Mononuclear cell (primary cell): Measurements from ENCODE around the gene CST8. TPM values are rescaled to one million over a fixed set of nuclear protein-coding genes. Genes with fewer than 3 reads are reported as not detected.

Experiments
- H3K27me3 ChIP-seq: 2 replicates; pipeline ENCODE4 v1.6.0; 2011; ENCODE audit warnings: low read length, control low read depth; ENCODE audit not compliant: insufficient read depth
- H3K4me1 ChIP-seq: 2 replicates; pipeline ENCODE4 v1.5.1; 2011; ENCODE audit warnings: mild to moderate bottlenecking, low read length, control low read depth; ENCODE audit not compliant: insufficient read depth
- H3K4me3 ChIP-seq: 2 replicates; pipeline ENCODE4 v1.5.1; 2011; ENCODE audit warnings: mild to moderate bottlenecking, low read length, moderate library complexity
- H3K9me3 ChIP-seq: 2 replicates; pipeline ENCODE4 v1.5.1; 2011; ENCODE audit warnings: low read depth, mild to moderate bottlenecking, control low read depth, low read length
- total RNA-seq: library from RNA; depleted of rRNA; stranded (reverse); fragments of >200 nt; gene quantifications from one replicate; pipeline ENCODE4 v1.2.3, GENCODE V29; 2012

The CST8 gene, protein sequence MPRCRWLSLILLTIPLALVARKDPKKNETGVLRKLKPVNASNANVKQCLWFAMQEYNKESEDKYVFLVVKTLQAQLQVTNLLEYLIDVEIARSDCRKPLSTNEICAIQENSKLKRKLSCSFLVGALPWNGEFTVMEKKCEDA
- total RNA-seq, result not detected

DNA sequence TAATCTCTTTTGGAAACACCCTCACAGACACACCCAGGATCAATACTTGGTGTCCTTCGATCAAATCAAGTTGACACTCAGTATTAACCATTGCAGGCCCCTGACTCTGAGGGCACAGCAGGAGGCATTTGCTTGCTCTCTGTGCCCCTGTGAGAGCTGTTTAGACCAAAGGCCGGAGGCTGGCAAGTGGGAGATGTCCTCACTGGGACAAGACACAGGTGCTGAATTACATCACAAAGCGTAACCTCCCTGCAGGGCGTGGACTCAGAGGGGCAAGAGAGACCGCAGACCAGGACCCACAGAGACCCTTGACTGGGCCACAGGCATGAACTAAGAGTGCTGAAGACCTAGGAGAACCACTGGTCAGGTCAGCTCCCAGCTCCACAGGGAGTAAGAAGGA, at the start of gene CST8:
TSS of gene CST8 (plus strand) at position 301 of the 400 bp plus-strand sequence. CDS start 551 bp downstream, outside the sequence.
- Histone ChIP-seq H3K4me3 (no peak within 1 kb of the TSS), H3K9me3 (no peaks in the 10 kb centered on the region), H3K4me1 (no peaks in the 10 kb centered on the region), H3K27me3 (peaks cover 2% of the 10 kb centered on the region)

DNA sequence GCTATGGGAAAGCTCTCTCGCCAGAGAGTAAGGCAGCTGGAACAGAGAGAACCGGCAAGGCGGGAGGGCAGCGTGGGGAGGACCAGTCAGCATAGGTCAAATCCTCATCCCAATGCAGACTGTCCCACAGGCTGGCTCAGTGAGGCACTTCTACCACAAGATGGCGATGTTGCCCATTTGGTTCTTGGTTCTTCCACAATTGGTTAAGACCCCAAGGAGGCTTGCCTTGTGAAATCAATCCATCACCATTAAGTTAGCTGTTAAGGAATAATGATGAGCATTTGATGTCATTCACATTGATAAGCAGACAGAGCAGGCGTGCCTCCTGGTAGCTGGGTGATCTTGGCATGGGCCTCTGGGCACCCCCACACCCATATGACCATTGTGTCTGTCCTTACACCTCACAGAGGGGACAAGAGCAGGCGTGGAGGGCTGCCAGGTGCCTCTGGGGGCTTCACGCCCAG, 49.0 kb upstream of the CST8 start:
- Histone ChIP-seq H3K27me3 (no peaks in the 10 kb centered on the region), H3K9me3 (no peaks in the 10 kb centered on the region), H3K4me1 (no peaks in the 10 kb centered on the region), H3K4me3 (no peak overlapping the region)

GRCh38 chr20:23442436-23442835, 48.5 kb upstream of the CST8 start:
- Histone ChIP-seq H3K4me3 (no peak overlapping the region), H3K9me3 (no peaks in the 10 kb centered on the region), H3K4me1 (no peaks in the 10 kb centered on the region), H3K27me3 (no peaks in the 10 kb centered on the region)

GRCh38 chr20:23444859-23445258, 46.1 kb upstream of the CST8 start:
- H3K27me3 ChIP-seq, result no peaks in the 10 kb centered on the region
- no peaks in the 10 kb centered on the region for H3K4me1 ChIP-seq

DNA sequence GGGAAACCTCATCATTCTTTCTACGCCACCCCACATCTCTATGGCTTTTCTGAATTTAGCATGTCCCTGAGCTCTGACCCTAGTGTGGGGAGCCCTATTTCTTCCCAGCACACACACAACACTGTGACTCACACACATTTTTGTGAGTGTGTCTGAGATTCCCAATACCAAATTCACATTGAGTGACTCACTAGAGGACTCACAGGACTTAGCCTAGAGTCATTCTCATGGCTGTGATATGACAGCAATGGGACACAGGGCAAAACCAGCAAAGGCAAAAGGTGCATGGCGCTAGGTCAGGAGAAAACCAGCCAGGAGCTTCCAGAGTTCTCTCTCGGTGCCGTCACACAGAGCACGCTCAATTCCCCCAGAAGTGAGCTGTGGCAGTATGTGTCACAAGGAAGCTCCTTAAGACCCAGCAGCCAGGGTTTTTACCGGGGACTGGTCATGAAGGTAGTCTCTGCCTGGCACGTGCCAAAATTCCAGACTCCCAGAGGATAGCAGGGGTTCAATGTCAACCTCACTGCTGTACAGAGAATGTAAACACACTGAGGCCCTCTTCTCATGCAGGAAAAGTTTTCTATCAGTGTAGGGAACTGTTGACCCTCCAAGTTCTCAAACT, 45.2 kb upstream of the CST8 start:
- no peaks in the 10 kb centered on the region for H3K27me3 ChIP-seq
- H3K4me3 ChIP-seq, result no peak overlapping the region
- H3K4me1 ChIP-seq, result no peaks in the 10 kb centered on the region
- H3K9me3 ChIP-seq, result no peaks in the 10 kb centered on the region

More at GRCh38 chr20:23444859-23445258, 46.1 kb upstream of the CST8 start:
- Histone ChIP-seq H3K9me3 (no peaks in the 10 kb centered on the region), H3K4me3 (no peak overlapping the region)

GRCh38 chr20:23446505-23446904, 44.4 kb upstream of the CST8 start:
- Histone ChIP-seq H3K4me3 (no peak overlapping the region), H3K4me1 (no peaks in the 10 kb centered on the region), H3K27me3 (no peaks in the 10 kb centered on the region), H3K9me3 (no peaks in the 10 kb centered on the region)

DNA sequence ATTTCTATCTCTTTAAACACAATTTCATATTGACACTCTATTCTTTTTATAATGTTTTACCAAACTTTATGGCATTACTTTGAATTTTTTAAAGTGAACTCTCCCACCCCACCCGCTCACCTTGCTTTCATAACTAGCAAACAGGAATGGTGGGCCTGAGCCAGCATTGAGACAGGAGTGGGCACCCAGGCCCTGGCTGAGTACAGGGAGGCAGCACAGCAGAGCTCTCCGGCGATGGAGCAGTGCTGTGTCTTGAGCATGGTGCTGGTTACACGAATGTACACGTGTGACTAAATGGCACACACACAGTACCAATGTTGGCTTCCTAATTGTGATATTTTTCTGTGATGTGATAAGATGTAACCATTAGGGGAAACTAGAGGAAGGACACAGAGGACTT, 42.8 kb upstream of the CST8 start:
- no peaks in the 10 kb centered on the region for H3K9me3 ChIP-seq
- no peaks in the 10 kb centered on the region for H3K27me3 ChIP-seq
- H3K4me3 ChIP-seq, result no peak overlapping the region
- no peaks in the 10 kb centered on the region for H3K4me1 ChIP-seq

GRCh38 chr20:23449421-23449820, 41.5 kb upstream of the CST8 start:
- Histone ChIP-seq H3K9me3 (no peaks in the 10 kb centered on the region), H3K27me3 (no peaks in the 10 kb centered on the region)

DNA sequence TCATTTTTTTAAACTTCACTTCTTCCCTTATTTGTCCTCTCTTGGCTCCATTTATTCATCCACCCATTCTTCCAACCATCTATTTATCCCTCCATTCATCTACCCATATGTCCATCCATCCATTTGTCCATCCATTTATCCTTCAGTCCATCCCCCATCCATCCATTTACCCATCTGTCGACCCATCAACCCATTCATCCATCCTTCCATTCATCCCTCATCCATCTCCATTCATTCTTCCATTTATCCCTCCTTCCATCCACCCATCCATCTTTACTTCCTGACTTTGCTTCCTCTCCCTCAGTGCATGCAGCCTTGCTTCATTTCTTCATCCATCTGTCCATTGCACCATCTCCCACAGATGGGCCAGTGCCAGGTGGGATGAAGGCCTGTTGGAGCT, 40.0 kb upstream of the CST8 start:
- Histone ChIP-seq H3K27me3 (no peaks in the 10 kb centered on the region), H3K9me3 (no peaks in the 10 kb centered on the region), H3K4me1 (peaks cover 1% of the 10 kb centered on the region)

More at GRCh38 chr20:23449421-23449820, 41.5 kb upstream of the CST8 start:
- Histone ChIP-seq H3K4me3 (no peak overlapping the region), H3K4me1 (no peaks in the 10 kb centered on the region)

GRCh38 chr20:23451956-23452487, 38.9 kb upstream of the CST8 start:
- H3K27me3 ChIP-seq, result no peaks in the 10 kb centered on the region
- H3K4me1 ChIP-seq, result peaks cover 12% of the 10 kb centered on the region
- H3K4me3 ChIP-seq, result no peak overlapping the region

More for the DNA sequence above, 40.0 kb upstream of the CST8 start:
- no peak overlapping the region for H3K4me3 ChIP-seq

DNA sequence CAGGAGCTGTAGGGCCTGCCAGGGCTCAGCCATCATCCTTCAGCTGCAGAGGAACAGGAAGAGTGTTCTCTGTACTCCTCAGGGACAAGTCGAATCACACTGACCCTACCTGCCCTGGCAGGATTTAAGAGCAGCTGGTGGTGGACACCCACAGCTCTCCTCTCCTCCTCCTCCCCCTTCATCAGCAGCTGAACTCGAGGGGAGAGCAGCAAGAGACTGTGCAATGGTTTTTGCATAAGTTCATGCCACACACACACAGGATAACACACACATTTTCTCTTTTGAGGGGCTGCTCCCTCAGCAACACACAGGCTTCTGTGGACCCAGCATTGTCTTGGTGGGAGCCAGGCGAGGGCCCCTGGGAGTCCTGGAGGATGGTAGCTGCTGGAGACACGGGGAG, 38.1 kb upstream of the CST8 start, which contains the start of gene CST11:
TSS of gene CST11 (minus strand) at position 101 of the 400 bp plus-strand sequence. CDS start at position 36, 65 bp downstream.
- H3K9me3 ChIP-seq, result no peaks in the 10 kb centered on the region
- no peaks in the 10 kb centered on the region for H3K27me3 ChIP-seq
- H3K4me1 ChIP-seq, result peaks cover 13% of the 10 kb centered on the region
- no peak within 1 kb of the TSS for H3K4me3 ChIP-seq

More at GRCh38 chr20:23451956-23452487, 38.9 kb upstream of the CST8 start:
- H3K9me3 ChIP-seq, result no peaks in the 10 kb centered on the region

DNA sequence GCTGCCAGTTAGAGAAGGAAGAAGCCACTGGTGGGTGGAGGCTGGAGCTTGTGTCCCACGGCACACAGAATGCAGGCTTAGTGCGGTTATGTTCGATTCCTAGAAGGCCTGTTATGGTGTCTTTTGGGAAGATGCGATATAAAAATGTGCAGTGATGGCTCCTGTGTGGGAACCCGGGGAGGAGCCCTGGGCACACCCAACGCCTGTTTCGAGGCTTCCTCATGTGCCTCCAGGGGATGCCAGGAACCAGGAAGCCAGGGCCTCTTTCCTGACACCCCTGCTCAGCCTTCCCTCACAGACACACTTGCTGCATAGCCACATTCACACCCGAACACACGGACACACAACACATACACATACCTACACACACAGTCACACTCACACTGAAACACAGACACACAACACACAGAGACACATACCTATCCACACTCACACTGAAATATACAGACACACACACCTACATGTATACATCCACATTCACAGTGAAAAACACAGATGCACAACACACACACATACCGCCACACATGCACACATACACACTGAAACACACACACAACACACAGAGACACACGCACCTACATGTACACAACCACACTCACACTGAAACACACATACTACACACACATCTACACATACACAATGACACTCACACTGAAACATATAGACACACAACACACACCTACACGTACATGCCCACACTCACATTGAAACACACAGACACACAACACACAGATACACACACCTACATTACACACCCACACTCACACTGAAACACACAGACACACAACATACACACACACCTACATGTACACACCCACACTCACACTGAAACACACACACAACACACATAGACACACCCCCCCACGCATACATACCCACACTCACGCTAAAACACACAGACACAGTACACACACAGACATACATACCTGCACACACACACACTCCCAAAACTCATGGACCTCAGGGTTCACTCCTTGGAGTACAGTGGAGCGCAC, 37.1 kb upstream of the CST8 start:
- no peaks in the 10 kb centered on the region for H3K9me3 ChIP-seq
- no peak overlapping the region for H3K4me3 ChIP-seq
- H3K27me3 ChIP-seq, result no peaks in the 10 kb centered on the region
- H3K4me1 ChIP-seq, result peaks cover 13% of the 10 kb centered on the region

DNA sequence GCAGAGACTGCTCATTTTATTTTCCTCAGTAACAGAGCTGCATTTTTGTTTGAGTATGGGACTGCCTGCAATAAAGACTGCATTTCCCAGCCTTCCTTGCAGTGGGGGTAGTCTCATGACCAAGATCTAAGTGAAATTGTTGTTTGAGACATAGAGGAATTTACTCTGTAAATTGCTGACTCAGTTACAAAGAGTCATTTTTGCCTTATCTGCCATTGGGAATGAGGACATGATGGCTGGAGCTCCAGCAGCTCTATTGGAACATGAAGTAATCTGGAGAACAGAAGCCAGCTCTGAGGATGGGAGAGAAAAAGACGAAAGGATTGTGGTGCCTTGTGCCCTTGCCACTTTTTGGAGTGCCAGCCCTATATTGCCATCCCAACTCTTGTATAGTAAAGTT, 36.1 kb upstream of the CST8 start:
- H3K9me3 ChIP-seq, result no peaks in the 10 kb centered on the region
- no peak overlapping the region for H3K4me3 ChIP-seq
- H3K27me3 ChIP-seq, result no peaks in the 10 kb centered on the region
- H3K4me1 ChIP-seq, result peaks cover 13% of the 10 kb centered on the region

DNA sequence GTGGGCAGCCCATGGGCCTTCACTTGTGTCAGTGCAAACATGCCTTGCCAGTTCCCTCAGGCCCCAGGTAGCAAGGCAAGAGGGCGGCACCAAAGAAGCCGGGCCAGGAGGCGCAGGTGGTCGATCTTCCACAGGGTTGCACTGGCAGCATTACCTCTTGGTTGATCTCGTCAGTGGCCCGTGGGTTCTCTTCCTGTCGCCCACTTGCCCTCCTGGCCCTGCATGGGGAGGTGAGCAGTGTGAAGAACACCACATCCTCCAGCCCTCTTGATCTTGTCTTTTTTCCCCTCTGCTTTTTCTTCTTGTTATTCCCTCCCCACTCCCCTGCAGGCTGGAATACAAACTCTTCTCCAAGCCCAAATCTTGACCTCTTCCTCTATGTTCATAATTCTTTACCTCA, 35.3 kb upstream of the CST8 start:
- H3K27me3 ChIP-seq, result no peaks in the 10 kb centered on the region

GRCh38 chr20:23456409-23456808, 34.5 kb upstream of the CST8 start:
- Histone ChIP-seq H3K4me3 (no peak overlapping the region), H3K4me1 (peaks cover 13% of the 10 kb centered on the region), H3K27me3 (no peaks in the 10 kb centered on the region), H3K9me3 (no peaks in the 10 kb centered on the region)

More for the DNA sequence above, 35.3 kb upstream of the CST8 start:
- Histone ChIP-seq H3K4me3 (no peak overlapping the region), H3K9me3 (no peaks in the 10 kb centered on the region), H3K4me1 (peaks cover 13% of the 10 kb centered on the region)
